ENCODE measurements around the gene FXYD5. TPM values are rescaled to one million over a fixed set of nuclear protein-coding genes. Genes with fewer than 3 reads are reported as not detected.

FXYD5 gene
- total RNA-seq, 1 donor from 2014 or later = 81.0 TPM

DNA sequence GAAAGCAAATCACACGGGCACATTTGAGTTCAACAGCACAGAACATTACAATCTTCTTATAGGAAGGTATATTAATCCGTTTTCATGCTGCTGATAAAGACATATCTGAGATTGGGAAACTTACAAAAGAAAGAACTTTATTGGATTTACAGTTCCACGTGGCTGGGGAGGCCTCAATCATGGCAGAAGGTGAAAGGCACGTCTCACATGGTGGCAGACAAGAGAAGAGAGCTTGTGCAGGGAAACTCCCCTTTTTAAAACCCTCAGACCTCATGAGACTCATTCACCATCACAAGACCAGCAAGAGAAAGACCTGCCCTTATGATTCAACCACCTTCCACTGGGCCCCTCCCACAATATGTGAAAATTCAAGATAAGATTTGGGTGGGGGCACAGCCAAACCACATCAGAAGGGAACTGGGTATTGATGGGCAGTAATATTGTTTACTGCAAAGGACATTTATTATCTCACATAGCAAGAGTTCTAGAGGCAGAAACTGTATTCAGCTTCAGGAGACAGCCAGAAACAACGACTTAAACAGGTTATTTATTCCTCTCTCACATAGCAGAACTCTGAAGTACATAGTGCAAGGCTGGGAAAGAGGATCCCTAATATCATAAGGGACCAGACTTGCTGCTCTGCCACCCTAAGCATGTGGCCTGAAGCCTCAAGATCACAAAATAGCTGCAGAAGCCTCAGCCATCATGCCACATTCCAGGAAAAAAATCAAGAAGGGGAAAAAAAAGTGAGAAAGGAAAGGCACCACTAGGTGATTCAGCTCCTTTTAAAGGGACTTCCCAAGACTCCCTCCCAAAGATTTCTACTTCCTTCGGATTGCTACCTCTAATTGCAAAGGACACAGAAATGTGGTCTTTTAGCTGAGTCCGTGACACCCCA, 23.1 kb downstream of the FXYD5 start:
- H3K4me1 Mint-ChIP-seq (ENCODE audit: unreplicated experiment) = peaks cover 2% of the 10 kb centered on the region
- peak; percentile 23 for DNase-seq (ENCODE audit: extremely low spot score, unreplicated experiment)
- H3K27ac Mint-ChIP-seq (ENCODE audit: unreplicated experiment) = no peak overlapping the region
- peaks cover 2% of the 10 kb centered on the region for H3K27me3 Mint-ChIP-seq (ENCODE audit: unreplicated experiment)
- TF ChIP-seq CTCF (IDR thresholded peaks at IDR 0.05) = no peak
- no peaks in the 10 kb centered on the region for H3K36me3 Mint-ChIP-seq (ENCODE audit: unreplicated experiment)
- H3K4me3 Mint-ChIP-seq (ENCODE audit: unreplicated experiment) = no peak overlapping the region
- no peaks in the 10 kb centered on the region for H3K9me3 Mint-ChIP-seq (ENCODE audit: unreplicated experiment)

DNA sequence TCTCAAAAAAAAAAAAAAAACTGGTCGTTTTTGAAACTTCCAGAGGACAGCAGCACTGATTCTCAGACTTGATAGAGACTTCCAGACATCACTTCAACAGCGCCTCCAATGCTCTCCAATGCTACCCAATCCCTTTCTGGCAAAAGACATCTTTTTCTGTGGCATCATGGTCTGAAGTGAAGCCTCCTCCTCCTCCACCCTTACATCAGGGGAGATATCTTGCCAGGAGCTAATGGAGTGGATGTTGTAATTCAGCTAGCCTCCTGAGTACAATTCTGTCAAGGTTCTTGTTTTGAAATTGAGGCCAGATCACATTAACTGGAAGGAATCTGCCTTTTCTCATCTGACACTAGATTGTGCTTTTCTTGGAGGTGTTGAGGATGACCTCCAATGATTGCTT, 24.2 kb downstream of the FXYD5 start:
- Mint-ChIP-seq H3K9me3 (ENCODE audit: unreplicated experiment) (no peaks in the 10 kb centered on the region), H3K27me3 (ENCODE audit: unreplicated experiment) (peaks cover 9% of the 10 kb centered on the region), H3K4me1 (ENCODE audit: unreplicated experiment) (peaks cover 2% of the 10 kb centered on the region), H3K36me3 (ENCODE audit: unreplicated experiment) (no peaks in the 10 kb centered on the region), H3K4me3 (ENCODE audit: unreplicated experiment) (no peak overlapping the region), H3K27ac (ENCODE audit: unreplicated experiment) (no peak overlapping the region)
- peak; percentile 10 for DNase-seq (ENCODE audit: extremely low spot score, unreplicated experiment)
- no peak for TF ChIP-seq CTCF (IDR thresholded peaks at IDR 0.05)

GRCh38 chr19:35179830-35180229, 25.3 kb downstream of the FXYD5 start:
- DNase-seq (ENCODE audit: extremely low spot score, unreplicated experiment) = no peak
- H3K4me1 Mint-ChIP-seq (ENCODE audit: unreplicated experiment) = peaks cover 2% of the 10 kb centered on the region
- TF ChIP-seq CTCF (IDR thresholded peaks at IDR 0.05) = no peak
- H3K9me3 Mint-ChIP-seq (ENCODE audit: unreplicated experiment) = peaks cover 10% of the 10 kb centered on the region
- H3K27me3 Mint-ChIP-seq (ENCODE audit: unreplicated experiment) = peaks cover 16% of the 10 kb centered on the region
- H3K36me3 Mint-ChIP-seq (ENCODE audit: unreplicated experiment) = no peaks in the 10 kb centered on the region
- no peak overlapping the region for H3K4me3 Mint-ChIP-seq (ENCODE audit: unreplicated experiment)
- H3K27ac Mint-ChIP-seq (ENCODE audit: unreplicated experiment) = no peak overlapping the region

DNA sequence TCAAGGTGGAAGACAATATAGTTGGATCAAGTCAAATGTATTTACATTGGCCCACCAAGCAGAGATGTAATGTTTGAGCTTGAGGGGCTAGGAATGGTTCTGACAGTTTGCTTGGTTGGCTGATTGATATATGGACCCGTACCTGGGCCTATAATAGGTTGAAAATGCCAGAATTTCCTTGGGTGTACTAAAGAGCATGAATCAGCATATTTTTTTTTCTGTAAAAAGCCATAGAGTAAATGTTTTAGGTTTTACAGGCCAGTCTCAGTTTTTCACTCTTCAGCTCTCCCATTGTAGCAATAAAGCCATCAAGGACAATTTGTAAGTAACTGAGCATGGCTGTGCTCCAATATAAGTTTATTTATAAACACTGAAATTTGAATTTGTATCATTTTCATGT, 26.9 kb downstream of the FXYD5 start:
- H3K4me1 Mint-ChIP-seq (ENCODE audit: unreplicated experiment) = no peaks in the 10 kb centered on the region
- no peak for TF ChIP-seq CTCF (IDR thresholded peaks at IDR 0.05)
- no peak overlapping the region for H3K27ac Mint-ChIP-seq (ENCODE audit: unreplicated experiment)
- peaks cover 16% of the 10 kb centered on the region for H3K27me3 Mint-ChIP-seq (ENCODE audit: unreplicated experiment)
- H3K36me3 Mint-ChIP-seq (ENCODE audit: unreplicated experiment) = no peaks in the 10 kb centered on the region
- peaks cover 13% of the 10 kb centered on the region for H3K9me3 Mint-ChIP-seq (ENCODE audit: unreplicated experiment)
- no peak for DNase-seq (ENCODE audit: extremely low spot score, unreplicated experiment)
- H3K4me3 Mint-ChIP-seq (ENCODE audit: unreplicated experiment) = no peak overlapping the region

- Mint-ChIP-seq H3K4me1 (ENCODE audit: unreplicated experiment) (no peaks in the 10 kb centered on the region), H3K27ac (ENCODE audit: unreplicated experiment) (no peak overlapping the region), H3K4me3 (ENCODE audit: unreplicated experiment) (no peak overlapping the region), H3K9me3 (ENCODE audit: unreplicated experiment) (peaks cover 19% of the 10 kb centered on the region), H3K27me3 (ENCODE audit: unreplicated experiment) (peaks cover 22% of the 10 kb centered on the region), H3K36me3 (ENCODE audit: unreplicated experiment) (no peaks in the 10 kb centered on the region)
- no peak for TF ChIP-seq CTCF (IDR thresholded peaks at IDR 0.05)
- DNase-seq (ENCODE audit: extremely low spot score, unreplicated experiment) = no peak
Observed at GRCh38 chr19:35184267-35184666, 29.7 kb downstream of the FXYD5 start.

All from osteocyte (in vitro differentiated cells).